Stimulated activated CD4-positive, alpha-beta T cell treated with anti-CD3 and anti-CD28 coated beads, Interleukin-2, amount 100 ng/mL, for 48 hours (primary cell): ENCODE data around the gene ZBTB38.

Experiments
- DNase-seq, 2 donors: peaks; one replicate each; pipeline ENCODE4 v3.0.0-alpha.2; 2020

ZBTB38 gene

GRCh38 chr3:141407825-141408224, 39.5 kb downstream of the ZBTB38 start:
- DNase-seq, result no peak

- no peak for DNase-seq
Measured at GRCh38 chr3:141408596-141408995, 40.3 kb downstream of the ZBTB38 start.

GRCh38 chr3:141409940-141410241, 41.6 kb downstream of the ZBTB38 start:
- no peak for DNase-seq

GRCh38 chr3:141410408-141410807, 42.1 kb downstream of the ZBTB38 start:
- DNase-seq, result no peak

GRCh38 chr3:141410846-141411245, 42.5 kb downstream of the ZBTB38 start:
- no peak for DNase-seq

GRCh38 chr3:141411251-141411771, 43.0 kb downstream of the ZBTB38 start:
- peak in 1 of 2 donors; percentile 21 for DNase-seq

- peak in 1 of 2 donors; percentile 29 for DNase-seq
Measured at GRCh38 chr3:141412087-141412935, 44.0 kb downstream of the ZBTB38 start.

GRCh38 chr3:141412936-141413354, 44.6 kb downstream of the ZBTB38 start:
- DNase-seq, result no peak

- DNase-seq, result no peak
Measured at GRCh38 chr3:141413391-141413790, 45.1 kb downstream of the ZBTB38 start.

- no peak for DNase-seq
Measured at GRCh38 chr3:141413801-141414689, 45.7 kb downstream of the ZBTB38 start.

GRCh38 chr3:141414800-141415462, 46.6 kb downstream of the ZBTB38 start:
- DNase-seq, result no peak

- no peak for DNase-seq
Measured at GRCh38 chr3:141415953-141416352, 47.6 kb downstream of the ZBTB38 start.
